NCI-H2196 treated with DMSO at 0.1 percent for 48 hours (cell line): Measurements from ENCODE around the gene PIGBOS1.
"Not testable (repeated sequence)": the region's sequence is repeated elsewhere in the genome, so short reads cannot be mapped to it uniquely, and the experiment has no call there.

Source experiments
- DNase-seq: peaks from one replicate; lab custom pipeline; 2025; ENCODE audit not compliant: unreplicated experiment; lab: John Stamatoyannopoulos, UW

PIGBOS1 gene

DNA sequence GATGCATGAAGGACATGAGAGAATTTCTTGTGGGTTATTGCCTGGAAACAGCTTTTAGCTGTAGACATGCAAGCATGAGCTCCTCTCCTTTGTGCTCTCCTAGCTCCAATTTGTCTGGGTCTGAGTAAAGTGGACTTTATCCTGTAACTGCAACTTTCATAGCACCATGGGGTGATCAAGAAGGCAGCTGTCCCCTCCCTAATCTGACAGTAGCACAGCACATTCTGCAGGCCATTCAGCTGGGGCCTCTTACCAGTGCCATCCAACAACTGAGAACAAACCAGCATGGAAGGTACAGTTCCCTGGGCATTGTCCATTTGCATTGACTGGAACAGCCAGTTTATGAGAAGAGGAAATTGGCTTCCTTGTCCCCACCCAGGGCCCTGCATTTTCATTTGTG lies 21.6 kb downstream of the PIGBOS1 start:
- DNase-seq, result no peak

DNA sequence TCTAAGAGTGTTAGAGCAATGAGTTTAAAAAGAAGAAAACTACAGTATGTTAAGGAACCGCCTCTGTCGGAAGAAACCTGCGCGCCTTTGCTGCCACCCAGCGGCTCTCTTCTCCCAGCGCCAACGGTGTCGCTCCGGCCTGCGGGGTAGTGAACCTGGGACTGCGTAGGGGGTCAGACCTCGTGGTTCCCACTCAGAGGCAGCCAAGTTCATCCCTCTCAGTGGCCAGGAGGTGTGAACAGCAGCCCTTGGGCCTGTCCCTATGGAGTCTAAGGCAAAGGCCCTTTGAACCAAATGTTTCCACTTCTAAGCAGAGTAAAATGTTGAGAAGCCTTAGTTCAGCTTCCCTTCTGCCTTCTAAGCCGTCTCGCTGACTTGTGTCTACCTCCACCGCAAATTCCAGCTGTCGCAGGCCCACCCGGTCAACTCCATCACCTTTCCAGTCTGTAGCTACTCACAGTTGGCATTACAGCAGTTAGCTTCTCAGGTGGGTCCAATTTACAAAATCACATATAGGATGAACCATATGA lies 28.3 kb downstream of the PIGBOS1 start:
- peak; percentile 51 for DNase-seq

DNA sequence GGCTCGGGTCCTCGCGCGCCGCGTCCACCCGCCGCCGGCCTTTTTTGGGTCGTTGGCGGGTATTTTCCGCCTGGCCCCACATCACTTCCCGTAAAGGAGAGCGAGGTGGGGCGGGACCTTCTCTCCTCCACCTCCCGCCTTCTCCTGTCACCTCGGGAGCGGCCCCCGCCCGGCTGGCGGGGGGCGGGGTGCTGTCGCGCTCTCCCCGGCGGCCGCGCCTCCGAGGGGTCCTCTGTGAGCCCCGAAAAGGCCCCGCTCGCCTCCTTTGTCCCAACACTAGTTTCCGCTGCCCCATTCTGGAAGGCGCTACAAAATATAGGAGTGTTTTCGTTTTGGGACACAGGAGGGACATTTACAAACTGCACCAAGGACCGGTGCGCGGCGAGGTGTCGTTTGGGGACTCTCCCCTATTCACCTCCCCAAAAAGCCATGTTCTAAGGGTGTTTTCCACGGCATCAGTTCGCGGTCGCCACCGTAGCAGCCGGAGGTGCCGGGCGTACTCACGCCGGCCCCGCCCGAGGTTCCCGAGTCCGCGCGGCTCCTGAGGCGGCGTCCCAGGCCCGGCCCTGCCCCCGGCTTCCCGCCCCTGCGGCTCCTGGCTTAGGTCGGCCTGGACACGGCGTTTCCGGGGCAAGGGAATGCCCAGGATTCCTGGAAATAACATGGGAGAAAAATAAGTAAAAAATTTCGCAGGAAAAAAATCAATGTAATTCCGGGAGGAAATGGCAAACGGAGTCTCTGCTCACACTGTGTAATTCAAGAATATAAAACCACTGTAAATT lies 29.0 kb downstream of the PIGBOS1 start, which contains the start of gene RAB27A:
RAB27A (minus strand) TSS at position 68 of the 782 bp plus-strand sequence. CDS start 54,879 bp downstream, outside the sequence.
- no peak for DNase-seq

DNA sequence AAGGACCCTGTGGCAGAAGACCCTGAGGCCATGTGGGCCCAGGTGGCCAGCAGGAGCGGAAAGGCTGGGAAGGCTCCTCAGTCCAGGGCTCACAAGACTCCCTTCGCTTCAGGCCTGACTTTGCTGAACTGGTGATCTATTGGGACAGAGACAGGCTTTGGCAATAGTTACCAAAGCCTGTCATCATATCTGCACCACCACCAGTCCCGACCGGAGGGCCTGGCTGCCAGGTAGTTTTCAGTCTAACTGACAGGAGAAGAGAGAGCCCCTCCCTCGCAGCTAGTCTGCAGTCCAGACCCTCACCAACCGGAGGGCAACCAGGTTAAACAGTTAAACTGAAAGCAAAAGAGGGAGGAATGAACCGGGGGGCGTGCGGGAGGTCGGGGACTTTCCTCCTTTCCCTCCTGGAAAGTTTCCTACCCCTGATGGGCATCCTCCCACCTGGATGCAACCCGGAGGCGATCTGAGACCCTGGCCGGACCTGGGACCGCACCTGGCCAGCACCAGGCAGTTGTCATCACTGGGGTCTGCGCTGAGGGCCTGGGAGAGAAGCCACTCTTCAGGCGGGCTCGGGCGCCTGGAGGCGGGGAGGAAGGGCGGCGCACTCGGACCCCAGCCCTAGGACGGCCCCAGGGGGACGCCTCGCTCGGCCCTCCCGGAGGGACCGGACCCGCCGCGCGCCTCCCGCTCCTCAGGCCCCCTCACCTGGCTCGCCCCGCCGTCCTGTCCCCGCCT lies 29.7 kb downstream of the PIGBOS1 start:
- no peak for DNase-seq

DNA sequence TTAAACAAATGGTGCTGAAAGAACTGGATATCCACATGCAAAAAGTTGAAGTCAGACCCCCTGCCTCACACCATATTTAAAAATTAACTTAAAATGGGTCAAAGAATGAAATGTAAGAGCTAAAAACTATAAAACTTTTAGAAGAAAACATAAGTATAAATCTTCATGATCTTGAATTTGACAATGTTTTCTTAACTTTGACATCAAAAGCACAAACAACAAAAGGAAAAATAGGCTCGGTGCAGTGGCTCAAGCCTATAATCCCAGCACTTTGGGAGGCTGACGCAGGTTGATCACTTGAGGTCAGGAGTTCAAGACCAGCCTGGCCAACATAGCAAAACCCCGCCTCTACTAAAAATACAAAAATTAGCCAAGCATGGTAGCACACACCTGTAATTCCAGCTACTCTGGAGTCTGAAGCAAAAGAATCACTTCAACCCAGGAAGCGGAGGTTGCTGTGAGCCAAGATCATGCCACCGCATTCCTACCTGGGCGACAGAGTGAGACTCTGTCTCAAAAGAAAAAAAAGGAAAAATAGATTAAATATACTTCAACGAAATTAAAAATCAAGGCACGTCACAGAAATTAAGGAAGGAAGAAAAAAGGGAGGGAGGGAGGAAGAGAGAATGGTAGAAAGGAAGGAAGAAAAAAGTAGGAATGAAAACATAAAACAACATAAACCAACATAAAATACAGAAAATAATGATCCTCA lies 30.8 kb downstream of the PIGBOS1 start:
- no peak for DNase-seq

DNA sequence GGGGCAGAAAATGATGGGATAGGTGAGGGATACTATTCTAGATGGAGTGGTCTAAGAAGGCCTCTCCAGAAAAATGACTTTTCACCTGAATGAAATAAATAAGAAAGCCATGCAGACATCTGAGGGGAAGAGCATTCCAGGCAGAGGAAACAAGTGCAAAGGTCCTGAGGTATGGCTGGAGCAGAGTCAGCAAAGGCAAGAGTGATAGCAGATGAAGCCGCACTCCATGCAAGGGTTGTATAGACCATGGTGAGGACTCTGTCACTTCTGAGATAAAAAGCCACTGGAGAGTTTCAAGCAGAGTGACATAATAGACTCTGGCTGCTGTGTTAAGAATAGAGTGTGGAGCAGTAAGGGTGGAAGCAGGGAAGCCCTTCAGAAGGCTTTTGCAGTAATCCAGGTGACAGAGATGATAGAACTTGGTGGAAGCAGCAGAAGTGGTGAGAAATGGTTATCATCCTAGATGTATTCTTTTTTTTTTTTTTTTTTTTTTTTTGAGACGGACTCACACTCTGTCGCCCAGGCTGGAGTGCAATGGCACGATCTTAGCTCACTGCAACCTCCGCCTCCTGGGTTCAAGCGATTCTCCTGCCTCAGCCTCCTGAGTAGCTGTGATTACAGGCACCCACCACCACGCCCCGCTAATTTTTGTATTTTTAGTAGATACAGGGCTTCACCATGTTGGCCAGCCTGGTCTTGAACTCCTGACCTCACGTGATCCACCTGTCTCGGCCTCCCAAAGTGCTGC lies 32.3 kb downstream of the PIGBOS1 start:
- DNase-seq, result not testable (repeated sequence)

DNA sequence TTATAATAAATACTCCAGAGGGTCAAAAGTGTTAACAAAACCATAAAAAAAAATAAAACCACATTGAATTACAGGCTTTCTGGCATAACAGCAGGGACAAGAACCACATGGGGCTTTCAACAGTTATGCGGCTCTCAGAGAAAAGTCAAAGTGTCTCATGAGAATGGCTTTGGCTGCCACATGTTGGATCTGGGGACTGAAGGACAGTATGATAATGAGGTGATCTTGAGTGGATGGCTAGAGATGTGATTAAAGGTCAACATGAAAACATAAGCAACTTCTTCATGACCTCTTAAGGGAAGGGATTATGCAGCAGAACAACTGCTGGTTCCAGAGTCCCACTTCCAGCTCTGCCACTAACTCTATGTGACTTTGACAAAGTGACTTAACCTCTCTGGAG lies 34.5 kb downstream of the PIGBOS1 start:
- no peak for DNase-seq

DNA sequence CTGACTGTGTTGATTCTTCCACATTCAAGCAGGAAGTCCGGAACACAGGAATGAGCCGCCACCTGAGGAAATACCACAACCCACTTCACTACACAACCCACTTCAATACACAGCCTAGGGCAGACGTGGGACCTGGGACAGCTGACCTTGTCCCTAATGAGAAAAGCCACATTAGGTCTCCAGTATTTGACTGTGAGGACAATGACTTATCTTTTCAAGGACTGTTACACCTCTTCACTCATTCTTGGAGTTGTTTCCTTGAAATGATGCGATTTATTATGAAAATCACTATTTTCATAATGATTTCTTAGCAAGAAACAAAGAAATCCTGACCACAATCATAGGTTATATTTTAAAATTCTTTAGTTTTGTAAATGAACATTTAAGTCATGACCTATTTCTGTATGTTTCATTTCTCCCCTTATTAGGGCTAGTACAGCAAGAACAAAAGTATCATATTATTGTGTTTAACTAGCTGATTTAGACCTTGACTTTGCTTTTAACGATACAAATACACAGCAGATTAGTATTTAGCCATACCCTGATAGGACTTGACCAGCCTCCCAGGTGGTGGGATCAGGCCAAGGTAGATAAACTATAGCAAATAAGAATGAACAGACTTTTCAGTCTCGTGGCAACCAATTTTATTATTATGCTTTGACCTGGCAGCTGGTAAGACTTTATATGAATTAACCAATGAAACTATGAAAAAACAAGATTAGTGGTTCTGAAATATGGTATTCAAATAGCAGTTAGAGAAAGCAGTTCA lies 35.4 kb downstream of the PIGBOS1 start:
- DNase-seq, result no peak

DNA sequence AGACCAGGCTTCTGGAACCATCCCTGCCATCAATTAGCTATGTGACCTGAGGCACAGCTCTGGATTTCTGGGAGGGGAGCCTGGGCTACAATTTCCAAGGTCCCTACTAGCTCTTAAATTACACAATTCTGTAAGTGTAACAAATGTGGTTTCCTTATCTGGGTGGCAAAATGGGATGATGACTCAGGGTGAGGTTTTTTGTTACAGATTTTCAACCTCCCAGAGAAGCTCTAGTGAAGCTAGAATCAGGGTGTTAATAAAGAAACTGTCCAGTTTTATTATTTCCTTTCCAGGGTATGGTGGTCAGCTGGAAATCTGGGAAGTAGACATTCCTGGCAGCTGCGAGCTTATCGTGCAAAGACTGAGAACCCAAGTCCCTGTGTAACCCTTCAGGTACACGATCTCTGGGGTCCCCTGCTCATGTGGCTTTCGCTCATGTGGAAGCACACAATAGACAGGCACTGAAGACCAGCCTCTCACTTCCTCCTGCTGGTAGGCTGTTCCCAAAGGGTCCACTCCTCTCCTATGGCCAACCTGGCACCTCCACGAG lies 36.6 kb downstream of the PIGBOS1 start:
- no peak for DNase-seq

DNA sequence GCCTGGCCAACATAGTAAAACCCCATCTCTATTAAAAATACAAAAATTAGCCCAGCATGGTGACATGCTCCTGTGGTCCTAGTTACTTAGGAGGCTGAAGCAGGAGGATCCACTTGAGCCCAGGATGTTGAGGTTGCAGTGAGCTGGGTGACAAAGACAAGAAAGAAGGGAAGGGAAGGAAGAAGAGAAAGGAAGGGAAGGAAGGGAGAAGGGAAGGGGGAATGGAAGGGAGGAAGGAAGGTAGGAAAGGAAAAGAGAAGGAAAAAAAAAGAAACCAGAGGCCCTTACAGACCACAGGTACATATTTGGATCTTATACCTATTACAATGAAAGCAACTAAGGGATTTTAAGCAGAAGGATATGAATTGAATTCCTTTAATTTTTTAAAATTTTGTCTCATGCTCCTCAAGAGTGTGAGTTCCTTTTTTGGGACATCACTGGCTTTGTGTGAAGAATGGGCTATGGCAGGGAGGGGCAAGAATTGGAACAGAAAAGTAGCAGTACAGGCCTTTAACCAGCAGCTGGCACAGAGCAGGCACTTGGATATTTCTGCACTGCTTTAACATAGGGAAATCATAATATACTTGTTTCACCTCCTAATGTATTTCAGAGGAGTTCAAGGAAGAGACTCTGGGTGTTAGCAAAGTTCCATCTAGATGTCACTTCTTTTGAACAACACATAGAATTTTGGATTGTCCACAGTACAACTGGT lies 37.2 kb downstream of the PIGBOS1 start:
- no peak for DNase-seq

DNA sequence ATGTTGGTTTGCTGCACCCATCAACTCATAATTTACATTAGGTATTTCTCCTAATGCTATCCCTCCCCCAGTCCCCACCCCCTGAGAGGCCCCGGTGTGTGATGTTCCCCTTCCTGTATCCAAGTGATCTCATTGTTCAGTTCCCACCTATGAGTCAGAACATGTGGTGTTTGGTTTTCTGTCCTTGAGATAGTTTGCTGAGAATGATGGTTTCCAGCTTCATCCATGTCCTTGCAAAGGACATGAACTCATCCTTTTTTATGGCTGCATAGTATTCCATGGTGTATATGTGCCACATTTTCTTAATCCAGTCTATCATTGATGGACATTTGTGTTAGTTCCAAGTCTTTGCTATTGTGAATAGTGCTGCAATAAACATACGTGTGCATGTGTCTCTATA lies 38.3 kb downstream of the PIGBOS1 start:
- DNase-seq, result not testable (repeated sequence)

DNA sequence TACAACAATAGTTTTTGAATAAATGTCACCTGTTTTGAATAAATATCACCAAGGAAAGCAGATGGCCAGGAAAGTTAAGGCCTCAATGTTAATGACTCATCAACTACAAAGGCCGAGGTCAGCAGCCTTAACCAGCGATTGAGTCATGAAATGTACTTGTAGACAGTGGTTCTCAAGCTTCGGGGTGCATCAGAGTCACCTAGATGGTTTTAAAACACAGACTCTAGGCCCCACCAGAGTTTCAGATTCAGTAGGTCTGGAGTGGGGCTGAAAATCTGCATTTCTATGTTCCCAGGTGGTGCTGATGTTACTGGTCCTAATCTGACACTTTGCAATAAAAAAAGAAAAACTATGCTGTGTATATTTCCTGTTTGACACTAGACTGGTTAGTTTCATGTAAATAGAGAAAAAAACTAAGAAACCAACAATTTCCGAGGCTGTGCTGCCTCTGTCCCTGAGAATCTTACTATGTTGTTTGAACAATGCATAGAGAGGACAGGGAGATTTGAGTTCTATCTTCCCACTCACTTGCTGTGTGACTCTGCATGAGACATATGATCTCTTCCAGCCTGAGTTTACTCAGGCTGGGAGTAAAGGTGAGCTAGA lies 39.1 kb downstream of the PIGBOS1 start:
- no peak for DNase-seq

DNA sequence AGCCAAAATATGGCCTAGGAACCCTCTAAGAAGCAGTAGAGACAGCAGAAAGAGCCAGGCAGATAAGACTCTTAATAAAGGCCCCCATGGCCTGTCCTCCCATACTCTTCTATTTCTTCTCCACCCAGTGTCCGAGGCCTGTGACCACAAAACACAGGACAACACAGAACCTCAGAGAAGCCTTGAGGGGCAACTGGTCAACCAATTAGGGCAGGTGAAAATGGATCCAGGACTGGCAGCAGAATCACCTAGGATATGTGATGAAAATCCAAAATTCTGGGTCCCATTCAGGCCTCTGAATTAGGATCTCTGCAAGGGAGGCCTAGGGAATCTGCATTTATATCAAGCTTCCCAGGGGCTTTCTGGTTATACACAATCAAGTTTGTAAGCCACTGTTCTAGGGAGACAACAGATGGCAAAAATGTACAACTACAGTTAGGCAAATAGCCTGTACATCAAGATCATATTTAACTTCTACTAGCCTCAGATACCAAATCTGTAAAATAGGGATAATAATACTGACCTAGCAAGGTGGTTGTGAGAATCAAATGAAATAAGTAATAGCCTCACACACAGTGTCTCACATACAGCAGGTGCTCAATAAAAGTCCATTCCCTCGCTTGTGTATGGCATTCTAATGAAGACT lies 39.7 kb downstream of the PIGBOS1 start:
- no peak for DNase-seq

DNA sequence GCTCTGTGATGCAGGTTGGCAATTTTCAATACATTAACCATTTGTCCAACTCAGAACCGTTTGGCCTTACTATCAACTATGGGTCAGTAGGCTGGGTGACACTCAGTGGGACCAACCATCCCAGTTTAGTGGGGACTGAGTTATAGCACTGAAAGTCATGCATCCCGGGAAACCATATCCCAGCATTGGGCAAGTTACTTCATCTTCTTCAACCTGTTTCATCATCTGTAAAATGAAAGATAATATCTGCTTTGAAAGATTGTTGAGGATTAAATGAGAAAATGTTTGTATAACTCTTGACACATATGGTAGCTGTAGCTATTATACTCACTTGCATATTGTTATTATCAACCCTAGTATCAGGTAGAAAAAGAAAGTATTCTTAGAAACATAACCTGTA lies 41.2 kb downstream of the PIGBOS1 start:
- no peak for DNase-seq

DNA sequence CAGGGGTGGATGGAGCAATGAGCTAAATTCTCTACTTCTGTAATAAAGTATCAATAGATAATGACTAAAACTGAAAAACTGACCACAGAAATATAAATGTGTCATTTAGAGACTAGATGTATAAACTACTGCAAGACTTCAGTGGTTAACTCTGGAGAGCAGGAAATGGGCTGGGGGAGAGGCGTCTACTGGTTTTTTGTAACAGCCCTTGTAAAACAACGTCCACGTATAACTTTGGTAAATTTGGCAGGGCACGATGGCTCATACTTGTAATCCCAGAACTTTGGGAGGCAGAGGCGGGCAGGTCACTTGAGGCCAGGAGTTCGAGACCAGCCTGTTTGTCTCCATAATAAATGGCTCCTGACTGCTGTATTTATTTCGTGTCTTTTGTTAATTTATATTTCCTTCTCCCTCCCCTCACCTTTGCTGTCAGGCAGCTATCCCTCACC lies 41.8 kb downstream of the PIGBOS1 start:
- no peak for DNase-seq

DNA sequence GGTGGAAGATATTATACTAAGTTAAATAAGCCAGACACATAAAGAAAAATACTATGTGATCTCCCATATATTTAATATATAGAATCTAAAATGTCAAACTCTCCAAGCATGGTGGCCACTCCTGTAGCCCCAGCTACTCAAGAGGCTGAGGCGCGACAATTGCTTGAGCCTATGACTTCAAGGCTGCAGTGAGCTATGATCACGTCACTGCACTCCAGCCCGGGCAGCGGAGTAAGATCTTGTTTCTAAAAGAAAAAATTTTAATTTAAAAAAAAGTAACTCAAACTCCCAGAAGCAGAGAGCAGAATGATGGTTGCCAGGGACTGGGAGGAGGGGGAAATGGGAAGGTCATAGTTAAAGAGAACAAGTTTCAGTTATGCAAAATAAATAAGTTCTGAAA lies 42.6 kb downstream of the PIGBOS1 start:
- no peak for DNase-seq

DNA sequence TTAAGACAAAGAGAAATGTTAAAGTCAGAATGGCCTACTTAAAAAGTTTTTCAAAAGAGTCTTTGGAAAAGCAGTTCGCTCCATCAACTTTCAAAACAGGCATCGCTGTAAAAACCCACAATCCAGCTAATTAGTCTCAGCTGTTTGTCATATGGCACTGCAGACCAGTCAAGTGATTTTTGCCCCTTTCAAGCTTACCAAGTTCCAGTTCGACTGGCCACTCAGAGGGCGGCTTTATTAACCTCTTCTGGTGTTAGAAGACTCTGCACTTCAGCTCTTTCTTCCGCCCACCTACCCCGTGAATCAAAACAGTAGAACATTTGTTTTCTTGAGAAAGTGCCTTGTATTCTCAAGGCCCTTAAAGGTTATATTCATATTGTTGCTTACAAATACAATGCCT lies 48.6 kb downstream of the PIGBOS1 start:
- no peak for DNase-seq

DNA sequence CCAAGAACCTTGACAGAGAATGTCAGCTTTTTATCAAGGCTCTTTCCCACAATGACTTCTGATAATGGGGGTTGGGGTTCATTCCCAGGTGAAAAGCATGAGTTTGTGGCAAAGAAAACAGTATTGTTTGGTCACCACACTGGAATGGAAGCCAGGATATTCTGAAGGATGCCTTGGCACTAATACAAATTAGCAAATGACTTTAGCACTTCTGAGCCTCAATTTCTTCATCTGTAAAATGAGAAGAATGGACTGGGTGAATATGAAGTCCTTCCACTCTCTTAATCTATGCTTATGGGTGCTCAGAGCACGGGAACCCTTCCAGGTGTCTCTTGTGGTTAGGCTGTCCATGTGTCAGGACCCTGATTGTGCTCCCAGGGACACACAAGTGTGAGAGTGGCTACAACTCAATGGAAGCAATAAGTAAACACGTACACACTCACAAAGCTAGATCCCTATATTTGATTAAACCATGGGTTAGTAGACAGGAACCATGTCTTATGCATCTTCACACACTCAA lies 50.7 kb downstream of the PIGBOS1 start:
- no peak for DNase-seq
